DND-41 (cell line): ENCODE data around the gene NLGN1.

Source experiments
- CTCF ChIP-seq: IDR thresholded peaks from 2 replicates; pipeline ENCODE4 v1.5.1; 2012; ENCODE audit warnings: borderline replicate concordance, low read length, moderate library complexity, mild to moderate bottlenecking; ENCODE audit not compliant: poor library complexity, severe bottlenecking; ENCODE audit errors: extremely low read depth
- EZH2 ChIP-seq: IDR thresholded peaks from 3 replicates; pipeline ENCODE4 v1.6.1; 2012; ENCODE audit warnings: borderline replicate concordance, low read depth, mild to moderate bottlenecking, moderate library complexity, low read length, inconsistent platforms; ENCODE audit not compliant: severe bottlenecking

- no peak for TF ChIP-seq CTCF
- TF ChIP-seq EZH2: no peak
Measured at GRCh38 chr3:173945170-173945569, 547.6 kb downstream of the NLGN1 start.
